Prostate gland (tissue), 2 donors: Measurements from ENCODE around the gene PTPRG.

Source experiments
- POLR2AphosphoS5 ChIP-seq: sonication (generic); formaldehyde crosslinking; IDR thresholded peaks from one replicate; pipeline ENCODE4 v1.6.1; 2017; ENCODE audit warnings: antibody characterized with exemption
- TF ChIP-seq, protein P1 (sequence below), 4 experiments: fragments of 200-600 bp in 2 of 4; fragments of 450-650 bp in 2 of 4; sonication (generic) in 2 of 4; IDR thresholded peaks; 1 replicate in 3 of 4; 2 replicates in 1 of 4; pipeline ENCODE4 v1.5.1; 2016 to 2019; ENCODE audit warnings: antibody characterized with exemption in 4 of 4, mild to moderate bottlenecking in 2 of 4, moderate library complexity in 2 of 4

DNA sequence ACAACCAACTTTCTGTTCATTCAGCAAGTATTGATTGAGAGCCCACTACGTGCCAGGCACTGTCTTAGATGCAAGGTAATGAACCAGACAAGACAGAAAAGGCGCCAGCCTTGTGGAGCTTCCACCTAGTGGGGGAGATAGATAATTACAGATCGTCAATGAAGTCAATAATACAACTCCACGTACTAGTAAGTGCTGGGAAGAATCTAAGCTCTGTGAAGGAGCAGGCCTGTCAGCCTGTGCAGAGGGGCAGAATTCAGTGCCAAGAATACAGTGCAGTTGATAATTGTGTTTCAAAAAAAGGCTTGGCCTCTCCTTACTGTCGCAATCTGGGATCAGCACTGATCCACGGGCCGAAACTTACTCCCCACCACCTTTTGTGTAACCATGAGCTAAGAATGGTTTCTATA is 625.7 kb downstream of the PTPRG start:
- TF ChIP-seq, protein P1, sequence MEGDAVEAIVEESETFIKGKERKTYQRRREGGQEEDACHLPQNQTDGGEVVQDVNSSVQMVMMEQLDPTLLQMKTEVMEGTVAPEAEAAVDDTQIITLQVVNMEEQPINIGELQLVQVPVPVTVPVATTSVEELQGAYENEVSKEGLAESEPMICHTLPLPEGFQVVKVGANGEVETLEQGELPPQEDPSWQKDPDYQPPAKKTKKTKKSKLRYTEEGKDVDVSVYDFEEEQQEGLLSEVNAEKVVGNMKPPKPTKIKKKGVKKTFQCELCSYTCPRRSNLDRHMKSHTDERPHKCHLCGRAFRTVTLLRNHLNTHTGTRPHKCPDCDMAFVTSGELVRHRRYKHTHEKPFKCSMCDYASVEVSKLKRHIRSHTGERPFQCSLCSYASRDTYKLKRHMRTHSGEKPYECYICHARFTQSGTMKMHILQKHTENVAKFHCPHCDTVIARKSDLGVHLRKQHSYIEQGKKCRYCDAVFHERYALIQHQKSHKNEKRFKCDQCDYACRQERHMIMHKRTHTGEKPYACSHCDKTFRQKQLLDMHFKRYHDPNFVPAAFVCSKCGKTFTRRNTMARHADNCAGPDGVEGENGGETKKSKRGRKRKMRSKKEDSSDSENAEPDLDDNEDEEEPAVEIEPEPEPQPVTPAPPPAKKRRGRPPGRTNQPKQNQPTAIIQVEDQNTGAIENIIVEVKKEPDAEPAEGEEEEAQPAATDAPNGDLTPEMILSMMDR (IDR thresholded peaks at IDR 0.05): peak in 3 of 4 experiments; percentile 15 to 34 (median 18)
- no peak for TF ChIP-seq POLR2AphosphoS5
